ENCODE measurements around the gene CLNK.
A peak's percentile ranks its signal among the peaks of the same experiment; 100 is the strongest.
"Not testable (repeated sequence)": the region's sequence is repeated elsewhere in the genome, so short reads cannot be mapped to it uniquely, and the experiment has no call there.

Gene CLNK

DNA sequence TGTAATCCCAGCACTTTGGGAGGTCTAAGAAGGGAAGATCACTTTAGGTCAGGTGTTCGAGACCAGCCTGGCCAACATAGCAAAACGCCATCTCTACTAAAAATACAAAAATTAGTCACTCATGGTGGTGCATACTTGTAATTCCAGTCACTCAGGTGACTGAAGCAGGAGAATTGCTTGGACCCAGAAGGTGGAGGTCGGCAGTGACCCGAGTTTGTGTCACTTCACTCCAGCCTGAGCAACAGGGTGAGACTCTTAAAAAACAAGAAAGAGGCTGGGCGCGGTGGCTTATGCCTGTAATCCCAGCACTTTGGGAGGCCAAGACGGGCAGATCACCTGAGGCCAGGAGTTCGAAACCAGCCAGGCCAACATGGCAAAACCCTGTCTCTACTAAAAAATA, 69.6 kb downstream of the CLNK start:
- not testable (repeated sequence) for H3K4me2 ChIP-seq (ENCODE audit: low read length); H3K23ac ChIP-seq (ENCODE audit: low read length); H3K9ac ChIP-seq (ENCODE audit: low read length); H4K8ac ChIP-seq (ENCODE audit: low read depth, low read length); H2AK5ac ChIP-seq (ENCODE audit: low read length); H3K79me1 ChIP-seq (ENCODE audit: low read length); H3K36me3 ChIP-seq (ENCODE audit: control insufficient read depth, insufficient read depth, low read length); H3K4me3 ChIP-seq (ENCODE audit: low read length); H2BK5ac ChIP-seq (ENCODE audit: low read length); H3K4ac ChIP-seq (ENCODE audit: low read depth, low read length); H2BK120ac ChIP-seq (ENCODE audit: low read depth, low read length); H3K4me1 ChIP-seq (ENCODE audit: control insufficient read depth, low read depth, low read length); H2BK15ac ChIP-seq (replicated peaks; ENCODE audit: low read depth); H4K5ac ChIP-seq (ENCODE audit: low read length); DNase-seq; H3K79me2 ChIP-seq (ENCODE audit: control insufficient read depth, insufficient read depth, low read length); H3K27ac ChIP-seq (ENCODE audit: low read depth, low read length); H3K27me3 ChIP-seq (ENCODE audit: insufficient read depth, low read length, poor library complexity); H3K56ac ChIP-seq (ENCODE audit: low read length); H3K18ac ChIP-seq (ENCODE audit: low read length)
- WGBS (ENCODE audit: extremely low coverage, insufficient coverage, low lambda C conversion rate), result no CpG with 5 or more reads among the region's 8 CpGs

- no CpG with 5 or more reads among the region's 5 CpGs for WGBS (ENCODE audit: extremely low coverage, insufficient coverage, low lambda C conversion rate)
Measured at GRCh38 chr4:10613926-10614478, 70.6 kb downstream of the CLNK start.

DNA sequence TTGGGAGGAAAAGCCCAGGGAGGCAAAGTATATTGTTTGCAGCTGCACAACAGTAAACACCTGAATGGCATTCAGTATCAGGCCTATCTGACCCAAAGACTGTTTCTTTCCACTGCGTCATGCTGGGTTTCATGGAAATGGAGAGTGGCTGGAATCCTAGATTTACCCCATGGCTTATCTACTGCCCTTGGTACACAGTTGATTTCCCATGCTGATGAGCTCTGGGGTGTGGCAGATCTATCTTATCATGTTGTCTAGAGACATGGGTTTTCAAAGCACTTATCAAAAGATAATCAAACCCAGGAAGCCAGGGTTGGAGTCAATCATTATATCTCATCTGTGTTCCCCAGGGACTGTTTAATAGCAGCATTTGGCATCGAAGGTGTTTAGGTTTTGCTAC, 72.1 kb downstream of the CLNK start:
- H3K4ac ChIP-seq (ENCODE audit: low read depth, low read length), result no peak overlapping the region
- no CpG with 5 or more reads among the region's 2 CpGs for WGBS (ENCODE audit: extremely low coverage, insufficient coverage, low lambda C conversion rate)

More at GRCh38 chr4:10613926-10614478, 70.6 kb downstream of the CLNK start:
- no peaks in the 10 kb centered on the region for H3K79me2 ChIP-seq (ENCODE audit: control insufficient read depth, insufficient read depth, low read length)
- no peaks in the 10 kb centered on the region for H3K36me3 ChIP-seq (ENCODE audit: control insufficient read depth, insufficient read depth, low read length)
- no peak overlapping the region for H2BK15ac ChIP-seq (replicated peaks; ENCODE audit: low read depth)
- H3K79me1 ChIP-seq (ENCODE audit: low read length), result no peaks in the 10 kb centered on the region
- peak overlapping the region; percentile 64 for H3K18ac ChIP-seq (ENCODE audit: low read length)
- no peak overlapping the region for H3K27ac ChIP-seq (ENCODE audit: low read depth, low read length)
- no peak overlapping the region for H3K4me3 ChIP-seq (ENCODE audit: low read length)
- no peak overlapping the region for H3K9ac ChIP-seq (ENCODE audit: low read length)
- H2BK120ac ChIP-seq (ENCODE audit: low read depth, low read length), result no peak overlapping the region
- no peak overlapping the region for H3K4me2 ChIP-seq (ENCODE audit: low read length)
- H3K4ac ChIP-seq (ENCODE audit: low read depth, low read length), result no peak overlapping the region
- H3K56ac ChIP-seq (ENCODE audit: low read length), result no peak overlapping the region
- no peak overlapping the region for H2AK5ac ChIP-seq (ENCODE audit: low read length)
- no peaks in the 10 kb centered on the region for H3K27me3 ChIP-seq (ENCODE audit: insufficient read depth, low read length, poor library complexity)
- no peak overlapping the region for H2BK5ac ChIP-seq (ENCODE audit: low read length)
- no peak for DNase-seq
- H3K23ac ChIP-seq (ENCODE audit: low read length), result no peak overlapping the region
- H3K4me1 ChIP-seq (ENCODE audit: control insufficient read depth, low read depth, low read length), result no peaks in the 10 kb centered on the region
- H4K8ac ChIP-seq (ENCODE audit: low read depth, low read length), result no peak overlapping the region
- H4K5ac ChIP-seq (ENCODE audit: low read length), result no peak overlapping the region

GRCh38 chr4:10611673-10612072, 72.9 kb downstream of the CLNK start:
- H2BK15ac ChIP-seq (replicated peaks; ENCODE audit: low read depth), result no peak overlapping the region
- H3K36me3 ChIP-seq (ENCODE audit: control insufficient read depth, insufficient read depth, low read length), result no peaks in the 10 kb centered on the region
- H3K9ac ChIP-seq (ENCODE audit: low read length), result no peak overlapping the region
- H2BK5ac ChIP-seq (ENCODE audit: low read length), result no peak overlapping the region
- no peak overlapping the region for H3K4me2 ChIP-seq (ENCODE audit: low read length)
- peak overlapping the region; percentile 52 for H3K18ac ChIP-seq (ENCODE audit: low read length)
- H3K27me3 ChIP-seq (ENCODE audit: insufficient read depth, low read length, poor library complexity), result no peaks in the 10 kb centered on the region
- H3K56ac ChIP-seq (ENCODE audit: low read length), result no peak overlapping the region
- no peak overlapping the region for H2AK5ac ChIP-seq (ENCODE audit: low read length)
- H3K23ac ChIP-seq (ENCODE audit: low read length), result no peak overlapping the region
- no peaks in the 10 kb centered on the region for H3K79me1 ChIP-seq (ENCODE audit: low read length)
- H4K5ac ChIP-seq (ENCODE audit: low read length), result no peak overlapping the region
- no CpG with 5 or more reads among the region's 3 CpGs for WGBS (ENCODE audit: extremely low coverage, insufficient coverage, low lambda C conversion rate)
- peak; percentile 92 for DNase-seq
- H3K27ac ChIP-seq (ENCODE audit: low read depth, low read length), result no peak overlapping the region
- H2BK120ac ChIP-seq (ENCODE audit: low read depth, low read length), result no peak overlapping the region
- H4K8ac ChIP-seq (ENCODE audit: low read depth, low read length), result no peak overlapping the region
- H3K4ac ChIP-seq (ENCODE audit: low read depth, low read length), result no peak overlapping the region
- no peak overlapping the region for H3K4me3 ChIP-seq (ENCODE audit: low read length)
- no peaks in the 10 kb centered on the region for H3K79me2 ChIP-seq (ENCODE audit: control insufficient read depth, insufficient read depth, low read length)
- H3K4me1 ChIP-seq (ENCODE audit: control insufficient read depth, low read depth, low read length), result no peaks in the 10 kb centered on the region

More for the DNA sequence above, 72.1 kb downstream of the CLNK start:
- no peaks in the 10 kb centered on the region for H3K27me3 ChIP-seq (ENCODE audit: insufficient read depth, low read length, poor library complexity)
- H3K9ac ChIP-seq (ENCODE audit: low read length), result no peak overlapping the region
- H3K79me2 ChIP-seq (ENCODE audit: control insufficient read depth, insufficient read depth, low read length), result no peaks in the 10 kb centered on the region
- H3K36me3 ChIP-seq (ENCODE audit: control insufficient read depth, insufficient read depth, low read length), result no peaks in the 10 kb centered on the region
- H3K27ac ChIP-seq (ENCODE audit: low read depth, low read length), result peak overlapping the region; percentile 8
- no peak overlapping the region for H3K18ac ChIP-seq (ENCODE audit: low read length)
- H3K4me3 ChIP-seq (ENCODE audit: low read length), result no peak overlapping the region
- H2AK5ac ChIP-seq (ENCODE audit: low read length), result no peak overlapping the region
- no peak overlapping the region for H3K23ac ChIP-seq (ENCODE audit: low read length)
- no peak overlapping the region for H2BK15ac ChIP-seq (replicated peaks; ENCODE audit: low read depth)
- no peak overlapping the region for H3K56ac ChIP-seq (ENCODE audit: low read length)
- H4K8ac ChIP-seq (ENCODE audit: low read depth, low read length), result no peak overlapping the region
- peak; percentile 65 for DNase-seq
- no peak overlapping the region for H4K5ac ChIP-seq (ENCODE audit: low read length)
- H2BK120ac ChIP-seq (ENCODE audit: low read depth, low read length), result no peak overlapping the region
- H3K79me1 ChIP-seq (ENCODE audit: low read length), result no peaks in the 10 kb centered on the region
- H2BK5ac ChIP-seq (ENCODE audit: low read length), result no peak overlapping the region
- H3K4me1 ChIP-seq (ENCODE audit: control insufficient read depth, low read depth, low read length), result no peaks in the 10 kb centered on the region
- H3K4me2 ChIP-seq (ENCODE audit: low read length), result no peak overlapping the region

- WGBS (ENCODE audit: extremely low coverage, insufficient coverage, low lambda C conversion rate), result no CpG with 5 or more reads among the region's 10 CpGs
- Histone ChIP-seq H3K4me2 (ENCODE audit: low read length) (no peak overlapping the region), H3K27ac (ENCODE audit: low read depth, low read length) (no peak overlapping the region), H3K36me3 (ENCODE audit: control insufficient read depth, insufficient read depth, low read length) (no peaks in the 10 kb centered on the region), H4K5ac (ENCODE audit: low read length) (no peak overlapping the region), H2AK5ac (ENCODE audit: low read length) (no peak overlapping the region), H3K4me1 (ENCODE audit: control insufficient read depth, low read depth, low read length) (no peaks in the 10 kb centered on the region), H2BK5ac (ENCODE audit: low read length) (no peak overlapping the region), H3K79me1 (ENCODE audit: low read length) (no peaks in the 10 kb centered on the region), H3K4ac (ENCODE audit: low read depth, low read length) (no peak overlapping the region), H2BK120ac (ENCODE audit: low read depth, low read length) (no peak overlapping the region), H3K9ac (ENCODE audit: low read length) (no peak overlapping the region), H3K27me3 (ENCODE audit: insufficient read depth, low read length, poor library complexity) (no peaks in the 10 kb centered on the region), H3K79me2 (ENCODE audit: control insufficient read depth, insufficient read depth, low read length) (no peaks in the 10 kb centered on the region), H3K18ac (ENCODE audit: low read length) (no peak overlapping the region), H3K4me3 (ENCODE audit: low read length) (no peak overlapping the region), H4K8ac (ENCODE audit: low read depth, low read length) (no peak overlapping the region), H3K56ac (ENCODE audit: low read length) (no peak overlapping the region), H2BK15ac (replicated peaks; ENCODE audit: low read depth) (no peak overlapping the region), H3K23ac (ENCODE audit: low read length) (no peak overlapping the region)
- DNase-seq, result no peak
Measured at GRCh38 chr4:10608501-10609219, 75.9 kb downstream of the CLNK start.

Data from mesendoderm (in vitro differentiated cells).